GM12864 (cell line): ENCODE measurements around the gene TJAP1.
"Not testable (repeated sequence)": the region's sequence is repeated elsewhere in the genome, so short reads cannot be mapped to it uniquely, and the experiment has no call there.

Source experiments
- DNase-seq: peaks from one replicate; pipeline ENCODE4 v3.0.0-alpha.2; 2011; ENCODE audit warnings: low read depth
- H3K4me3 ChIP-seq: 2 replicates; pipeline ENCODE4 v1.5.1; 2011; ENCODE audit warnings: mild to moderate bottlenecking, low read depth, low read length, control low read depth
- CTCF ChIP-seq: IDR thresholded peaks from 2 replicates; pipeline ENCODE4 v1.5.1; 2011; ENCODE audit warnings: low read depth, mild to moderate bottlenecking, moderate library complexity, low read length, control low read depth, inconsistent platforms; ENCODE audit errors: missing control alignments

The TJAP1 gene

DNA sequence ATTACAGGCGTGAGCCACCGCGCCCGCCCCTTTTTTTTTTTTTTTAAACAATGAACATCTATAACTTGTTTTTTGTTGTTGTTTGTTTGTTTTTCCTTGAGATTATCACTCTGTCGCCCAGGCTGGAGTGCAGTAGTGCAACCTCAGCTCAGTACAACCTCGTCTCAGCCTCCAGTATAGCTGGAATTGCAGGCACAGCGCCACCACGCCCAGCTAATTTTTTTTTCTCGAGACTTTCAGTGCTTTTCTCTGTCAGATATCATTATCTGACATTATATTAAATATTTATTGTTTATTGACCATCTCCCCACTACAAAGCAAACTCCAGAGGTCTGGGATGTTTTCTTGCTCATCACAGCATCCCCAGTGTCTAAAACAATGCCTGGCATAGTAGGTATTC lies 19.7 kb upstream of the TJAP1 start:
- no peak for DNase-seq
- TF ChIP-seq CTCF = no peak
- no peak overlapping the region for H3K4me3 ChIP-seq

- DNase-seq, H3K4me3 ChIP-seq: not testable (repeated sequence)
Measured at GRCh38 chr6:43458154-43458553, 19.2 kb upstream of the TJAP1 start.

GRCh38 chr6:43459535-43459934 lies 17.8 kb upstream of the TJAP1 start:
- H3K4me3 ChIP-seq = no peak overlapping the region
- DNase-seq = no peak
- no peak for TF ChIP-seq CTCF

GRCh38 chr6:43460032-43460431 lies 17.3 kb upstream of the TJAP1 start:
- no peak for DNase-seq
- H3K4me3 ChIP-seq = no peak overlapping the region
- TF ChIP-seq CTCF = no peak

DNA sequence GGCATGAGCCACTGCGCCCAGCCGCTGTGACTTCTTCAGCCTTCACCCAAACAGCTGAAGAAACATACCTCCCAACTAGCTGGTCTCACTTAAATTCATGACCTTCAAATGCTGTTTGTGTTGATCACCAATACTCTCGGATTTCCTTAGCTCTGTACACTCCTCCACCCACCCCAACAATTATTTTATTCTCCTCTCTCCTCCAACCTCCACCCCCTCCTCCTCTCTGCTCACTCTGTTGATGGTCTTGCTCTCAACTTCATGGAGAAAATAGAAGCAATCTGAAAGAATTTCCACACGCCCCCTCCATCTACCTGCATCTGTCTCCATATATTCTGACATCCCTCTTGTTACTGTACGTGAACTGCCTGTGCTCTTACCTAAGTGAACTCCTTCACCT lies 15.4 kb upstream of the TJAP1 start:
- DNase-seq = no peak
- H3K4me3 ChIP-seq = no peak overlapping the region
- no peak for TF ChIP-seq CTCF

GRCh38 chr6:43464337-43464736 lies 13.0 kb upstream of the TJAP1 start:
- H3K4me3 ChIP-seq = no peak overlapping the region
- no peak for TF ChIP-seq CTCF
- DNase-seq = no peak

DNA sequence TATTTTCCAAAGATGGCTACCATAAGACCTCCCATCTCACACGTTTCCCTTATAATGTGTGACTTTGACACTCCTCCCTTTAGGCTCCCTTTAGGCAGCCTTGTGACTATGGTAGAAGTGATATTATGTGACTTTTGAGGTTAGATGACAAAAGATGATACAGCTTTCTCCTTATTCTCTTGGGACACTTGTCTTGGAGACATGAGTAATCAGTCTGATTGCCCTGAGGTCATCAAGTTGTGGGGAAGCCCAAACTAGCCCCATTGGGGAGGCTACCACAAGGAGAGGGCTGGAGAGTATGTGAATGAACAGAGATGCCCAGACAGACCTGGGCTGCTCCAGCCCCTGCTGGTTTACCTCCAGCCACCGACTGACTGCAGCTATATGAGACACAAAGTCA lies 11.4 kb upstream of the TJAP1 start:
- H3K4me3 ChIP-seq = no peak overlapping the region
- no peak for DNase-seq
- TF ChIP-seq CTCF = no peak

DNA sequence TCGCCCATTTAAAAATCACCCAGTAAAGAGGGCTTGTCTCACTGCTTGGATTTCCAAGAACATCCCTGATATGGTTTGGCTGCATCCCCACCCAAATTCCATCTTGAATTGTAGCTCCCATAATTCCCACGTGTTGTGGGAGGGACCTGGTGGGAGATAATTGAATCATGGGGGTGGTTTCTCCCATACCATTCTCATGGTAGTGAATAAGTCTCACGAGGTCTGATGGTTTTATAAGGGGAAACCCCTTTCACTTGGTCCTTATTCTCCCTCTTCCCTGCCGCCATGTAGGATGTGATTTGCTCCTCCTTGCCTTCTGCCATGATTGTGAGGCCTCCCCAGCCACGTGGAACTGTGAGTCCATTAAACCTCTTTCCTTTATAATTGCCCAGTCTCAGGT lies 10.1 kb upstream of the TJAP1 start:
- not testable (repeated sequence) for H3K4me3 ChIP-seq, DNase-seq
